H9 (cell line): Measurements from ENCODE around the gene ATG13. TPM values are rescaled to one million over a fixed set of nuclear protein-coding genes. Genes with fewer than 3 reads are reported as not detected.

Source experiments
- DNase-seq: peaks from one replicate; pipeline ENCODE4 v3.0.0-alpha.2; 2017
- H2AFZ ChIP-seq: one replicate; pipeline ENCODE4 v1.6.1; 2013; ENCODE audit warnings: mild to moderate bottlenecking, low read length, control low read depth, moderate library complexity
- H2AK5ac ChIP-seq: 2 replicates; pipeline ENCODE4 v1.6.1; 2013; ENCODE audit warnings: low read length, control low read depth, mixed read lengths; ENCODE audit not compliant: insufficient read length
- H2BK120ac ChIP-seq: one replicate; pipeline ENCODE4 v1.6.1; 2013; ENCODE audit warnings: low read depth, mild to moderate bottlenecking, low read length, control low read depth, inconsistent platforms; ENCODE audit not compliant: poor library complexity, severe bottlenecking
- H2BK12ac ChIP-seq: 2 replicates; pipeline ENCODE4 v1.6.1; 2013; ENCODE audit warnings: low read length, control low read depth, mixed read lengths, low read depth; ENCODE audit not compliant: insufficient read length
- H2BK15ac ChIP-seq: 2 replicates; pipeline ENCODE4 v1.6.1; 2013; ENCODE audit warnings: low read depth, low read length, control low read depth
- H2BK20ac ChIP-seq: one replicate; pipeline ENCODE4 v1.6.1; 2013; ENCODE audit warnings: low read depth, mild to moderate bottlenecking, low read length, control low read depth, inconsistent platforms; ENCODE audit not compliant: poor library complexity, severe bottlenecking
- H2BK5ac ChIP-seq: 2 replicates; pipeline ENCODE4 v1.6.1; 2013; ENCODE audit warnings: low read length, control low read depth, mixed read lengths; ENCODE audit not compliant: insufficient read length
- H3K14ac ChIP-seq: 2 replicates; pipeline ENCODE4 v1.6.1; 2013; ENCODE audit warnings: low read length, control low read depth; ENCODE audit not compliant: insufficient read depth
- H3K18ac ChIP-seq: 2 replicates; pipeline ENCODE4 v1.6.1; 2013; ENCODE audit warnings: low read depth, mild to moderate bottlenecking, mixed read lengths, low read length, control low read depth; ENCODE audit not compliant: insufficient read length
- H3K23ac ChIP-seq: 2 replicates; pipeline ENCODE4 v1.6.1; 2013; ENCODE audit warnings: low read length, control low read depth, mixed read lengths, low read depth; ENCODE audit not compliant: insufficient read length
- H3K23me2 ChIP-seq: 2 replicates; pipeline ENCODE4 v1.6.1; 2013; ENCODE audit warnings: low read depth, mild to moderate bottlenecking, mixed read lengths, low read length, control low read depth; ENCODE audit not compliant: insufficient read length, poor library complexity, severe bottlenecking
- H3K27ac ChIP-seq: 2 replicates; pipeline ENCODE4 v1.5.1; 2013; ENCODE audit warnings: low read length, control low read depth, mixed read lengths, low read depth; ENCODE audit not compliant: insufficient read length
- H3K27me3 ChIP-seq: 2 replicates; pipeline ENCODE4 v1.6.1; 2013; ENCODE audit warnings: low read length, control low read depth, inconsistent platforms; ENCODE audit not compliant: insufficient read depth
- H3K4ac ChIP-seq: 2 replicates; pipeline ENCODE4 v1.6.1; 2013; ENCODE audit warnings: low read depth, mild to moderate bottlenecking, control low read depth, inconsistent platforms, low read length, moderate library complexity
- H3K4me1 ChIP-seq: 2 replicates; pipeline ENCODE4 v1.6.1; 2013; ENCODE audit warnings: low read length, control low read depth, inconsistent platforms; ENCODE audit not compliant: insufficient read depth
- H3K4me2 ChIP-seq: 2 replicates; pipeline ENCODE4 v1.6.1; 2013; ENCODE audit warnings: low read length, control low read depth, mixed read lengths; ENCODE audit not compliant: insufficient read length, insufficient read depth
- H3K56ac ChIP-seq: 2 replicates; pipeline ENCODE4 v1.6.1; 2013; ENCODE audit warnings: low read depth, mild to moderate bottlenecking, mixed read lengths, low read length, control low read depth; ENCODE audit not compliant: insufficient read length
- H3K79me1 ChIP-seq: 2 replicates; pipeline ENCODE4 v1.6.1; 2013; ENCODE audit warnings: low read depth, mild to moderate bottlenecking, moderate library complexity, low read length, control low read depth, inconsistent platforms; ENCODE audit not compliant: insufficient read depth, poor library complexity, severe bottlenecking
- H3K79me2 ChIP-seq: 2 replicates; pipeline ENCODE4 v1.6.1; 2013; ENCODE audit warnings: low read length, control low read depth, inconsistent platforms; ENCODE audit not compliant: insufficient read depth
- H3K9ac ChIP-seq: 2 replicates; pipeline ENCODE4 v1.6.1; 2013; ENCODE audit warnings: low read length, control low read depth, mixed read lengths; ENCODE audit not compliant: insufficient read length; ENCODE audit errors: extremely low read depth
- H3K9me3 ChIP-seq: one replicate; pipeline ENCODE4 v1.6.1; 2013; ENCODE audit warnings: low read depth, low read length, inconsistent platforms; ENCODE audit not compliant: control insufficient read depth
- H3T11ph ChIP-seq: one replicate; pipeline ENCODE4 v1.6.1; 2013; ENCODE audit warnings: mild to moderate bottlenecking, low read length, control low read depth, inconsistent platforms
- H4K20me1 ChIP-seq: one replicate; pipeline ENCODE4 v1.6.1; 2013; ENCODE audit not compliant: control insufficient read depth, insufficient read length, insufficient read depth
- H4K5ac ChIP-seq: 2 replicates; pipeline ENCODE4 v1.6.1; 2013; ENCODE audit warnings: low read depth, mild to moderate bottlenecking, mixed read lengths, low read length, control low read depth; ENCODE audit not compliant: insufficient read length
- H4K8ac ChIP-seq: replicated peaks from 2 replicates; pipeline ENCODE4 v1.6.1; 2013; ENCODE audit warnings: low read length, control low read depth, mixed read lengths, low read depth; ENCODE audit not compliant: insufficient read length
- H4K91ac ChIP-seq: 2 replicates; pipeline ENCODE4 v1.6.1; 2013; ENCODE audit warnings: low read depth, mild to moderate bottlenecking, moderate library complexity, mixed read lengths, low read length, control low read depth; ENCODE audit not compliant: insufficient read length
- H3K27ac Mint-ChIP-seq, 3 experiments: 2 replicates in 2 of 3; 3 replicates in 1 of 3; pipeline ENCODE4 v1.8.0; 2020 to 2021; ENCODE audit warnings: mixed read lengths in 3 of 3, mild to moderate bottlenecking in 1 of 3, moderate library complexity in 1 of 3
- H3K27me3 Mint-ChIP-seq: 2 replicates; pipeline ENCODE4 v1.8.0; 2021; ENCODE audit warnings: low read depth, mild to moderate bottlenecking, moderate library complexity, mixed read lengths
- H3K36me3 Mint-ChIP-seq, 3 experiments: 2 replicates in 2 of 3; 3 replicates in 1 of 3; pipeline ENCODE4 v1.8.0; 2020 to 2021; ENCODE audit warnings: low read depth in 3 of 3, mixed read lengths in 3 of 3; ENCODE audit not compliant: insufficient read depth in 1 of 3
- H3K4me1 Mint-ChIP-seq, 2 experiments: 2 replicates each; pipeline ENCODE4 v1.8.0; 2020; ENCODE audit warnings: mixed read lengths in 2 of 2
- H3K4me3 Mint-ChIP-seq, 2 experiments: 2 replicates in 1 of 2; 3 replicates in 1 of 2; pipeline ENCODE4 v1.8.0; 2020 to 2021; ENCODE audit warnings: mild to moderate bottlenecking in 2 of 2, mixed read lengths in 2 of 2, moderate library complexity in 1 of 2
- H3K9me3 Mint-ChIP-seq, 2 experiments: 2 replicates in 1 of 2; 3 replicates in 1 of 2; pipeline ENCODE4 v1.8.0; 2020; ENCODE audit warnings: mild to moderate bottlenecking in 2 of 2, mixed read lengths in 2 of 2, moderate library complexity in 1 of 2
- CTCF ChIP-seq: fragments of 200-600 bp; sonication (generic); conservative IDR thresholded peaks from 3 replicates; pipeline ENCODE4 v1.8.0; 2021; ENCODE audit warnings: antibody characterized with exemption, mild to moderate bottlenecking
- WGBS: extraction: QIAGEN DNeasy Blood & Tissue Kit; methylation state at CpG from one replicate; pipeline ENCODE4 v1.1.7; 2013; ENCODE audit warnings: missing lambda C conversion rate, low lambda C conversion rate, mixed read lengths; ENCODE audit not compliant: insufficient read length; ENCODE audit errors: extremely low coverage; 5-methylcytosine and 5-hydroxymethylcytosine counted together
- total RNA-seq: library from RNA; stranded (reverse); gene quantifications from 2 replicates; pipeline ENCODE4 v1.2.1, GENCODE V29; 2021

Gene ATG13
- total RNA-seq, 1 experiment from 2014 or later, result 79.1 TPM

- Histone ChIP-seq H3K79me2 (no peaks in the 10 kb centered on the region), H3K9ac (no peak overlapping the region), H4K20me1 (no peaks in the 10 kb centered on the region), H2BK12ac (no peak overlapping the region), H3K9me3 (no peaks in the 10 kb centered on the region), H3K4me1 (no peaks in the 10 kb centered on the region), H3K56ac (no peak overlapping the region), H3K14ac (no peak overlapping the region; the same call in 1 of the 2 replicates), H3K4me2 (no peak overlapping the region), H2AFZ (no peak overlapping the region), H3K23me2 (peaks cover 3% of the 10 kb centered on the region), H3K27me3 (no peaks in the 10 kb centered on the region), H2BK15ac (no peak overlapping the region), H3K18ac (no peak overlapping the region), H3K79me1 (no peaks in the 10 kb centered on the region), H4K91ac (no peak overlapping the region), H4K5ac (no peak overlapping the region), H3T11ph (no peak overlapping the region), H2BK120ac (no peak overlapping the region), H4K8ac (no peak overlapping the region), H2BK20ac (no peak overlapping the region), H2AK5ac (no peak overlapping the region), H3K4ac (no peak overlapping the region), H3K23ac (no peak overlapping the region), H3K27ac (no peak overlapping the region), H2BK5ac (no peak overlapping the region)
- no peak for DNase-seq
- no peak overlapping the region for H3K4me3 Mint-ChIP-seq
- H3K36me3 Mint-ChIP-seq, result no peaks in the 10 kb centered on the region
- no peaks in the 10 kb centered on the region for H3K27me3 Mint-ChIP-seq
- WGBS, result no CpG with 5 or more reads among the region's 5 CpGs
- no peak overlapping the region; a peak in 1 of 7 replicates for H3K27ac Mint-ChIP-seq
- TF ChIP-seq CTCF, result no peak
- H3K4me1 Mint-ChIP-seq, result peaks cover 11 to 12% of the 10 kb centered on the region in 2 experiments
- H3K9me3 Mint-ChIP-seq, result no peaks in the 10 kb centered on the region
These were observed 5.6 kb upstream of the ATG13 start for GRCh38 chr11:46611526-46612304.
